NT2/D1 (cell line): ENCODE measurements around the gene CDKL4.

Source experiments
- YY1 ChIP-seq: IDR thresholded peaks from 2 replicates; pipeline ENCODE4 v1.6.1; 2011; ENCODE audit not compliant: insufficient read length, insufficient read depth
- ZNF274 ChIP-seq: IDR thresholded peaks from 2 replicates; pipeline ENCODE4 v1.6.1; 2011; ENCODE audit warnings: mild to moderate bottlenecking, low read depth, low read length

DNA sequence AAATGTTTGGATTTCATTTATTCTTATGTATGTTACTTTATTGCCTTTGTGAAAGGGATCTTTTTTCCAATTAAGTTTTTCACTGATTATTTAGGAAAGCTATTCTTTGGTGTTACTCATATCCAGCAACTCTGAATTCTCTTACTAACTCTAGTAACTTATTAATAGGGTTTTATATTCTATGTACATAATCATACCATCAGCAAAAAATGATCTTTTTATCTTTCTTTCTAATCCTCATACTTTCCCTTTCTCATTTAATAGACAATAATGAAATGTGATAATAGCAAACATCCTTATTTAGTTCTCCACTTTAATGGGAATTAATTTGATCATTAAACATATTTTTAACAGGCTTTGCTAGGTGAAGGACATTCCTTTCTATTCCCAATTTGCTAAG is 12.3 kb upstream of the CDKL4 start:
- no peak for TF ChIP-seq YY1
- no peak for TF ChIP-seq ZNF274
